GM12865 (cell line): ENCODE measurements around the gene CLCN5.

Source experiments
- DNase-seq: peaks from one replicate; pipeline ENCODE4 v3.0.0; 2010; ENCODE audit warnings: low read depth
- H3K4me3 ChIP-seq: 2 replicates; pipeline ENCODE4 v1.5.1; 2011; ENCODE audit warnings: mild to moderate bottlenecking, low read depth, low read length, control low read depth
- TF ChIP-seq, protein P1 (sequence below): IDR thresholded peaks from 2 replicates; pipeline ENCODE4 v1.5.1; 2011; ENCODE audit warnings: low read length, control low read depth, low read depth, inconsistent platforms; ENCODE audit not compliant: insufficient read depth; ENCODE audit errors: missing control alignments

Gene CLCN5

DNA sequence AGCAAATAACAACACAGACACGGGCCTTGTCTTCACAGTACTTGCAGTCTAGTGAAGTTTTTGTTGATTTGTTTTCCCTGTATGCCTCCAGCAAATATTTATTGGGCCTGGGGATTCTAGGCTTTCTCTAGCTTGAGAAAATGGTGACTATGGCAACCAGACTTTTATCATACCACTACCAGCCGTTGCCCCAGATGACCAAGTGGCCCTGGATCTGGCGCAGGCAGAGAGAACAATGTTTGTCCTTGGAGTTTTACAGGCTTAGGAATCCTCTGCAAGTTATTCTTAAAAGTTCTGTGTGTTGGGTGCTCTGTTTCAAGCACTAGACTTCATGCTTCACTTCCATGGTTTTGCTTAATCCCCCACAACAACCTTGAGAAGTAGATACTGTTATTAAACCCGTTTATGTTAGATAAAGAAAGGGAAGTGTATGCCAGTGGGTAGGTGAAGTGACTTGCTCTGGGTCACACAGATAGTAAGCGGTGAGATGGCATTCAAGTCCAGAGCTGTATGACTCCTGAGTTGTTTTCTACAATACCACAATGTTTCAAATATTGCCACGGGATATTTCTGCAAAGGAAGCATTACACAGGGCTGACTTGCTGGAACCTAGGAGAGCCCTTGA lies 183.8 kb downstream of the CLCN5 start:
- H3K4me3 ChIP-seq: no peak overlapping the region
- DNase-seq: no peak
- TF ChIP-seq, protein P1, sequence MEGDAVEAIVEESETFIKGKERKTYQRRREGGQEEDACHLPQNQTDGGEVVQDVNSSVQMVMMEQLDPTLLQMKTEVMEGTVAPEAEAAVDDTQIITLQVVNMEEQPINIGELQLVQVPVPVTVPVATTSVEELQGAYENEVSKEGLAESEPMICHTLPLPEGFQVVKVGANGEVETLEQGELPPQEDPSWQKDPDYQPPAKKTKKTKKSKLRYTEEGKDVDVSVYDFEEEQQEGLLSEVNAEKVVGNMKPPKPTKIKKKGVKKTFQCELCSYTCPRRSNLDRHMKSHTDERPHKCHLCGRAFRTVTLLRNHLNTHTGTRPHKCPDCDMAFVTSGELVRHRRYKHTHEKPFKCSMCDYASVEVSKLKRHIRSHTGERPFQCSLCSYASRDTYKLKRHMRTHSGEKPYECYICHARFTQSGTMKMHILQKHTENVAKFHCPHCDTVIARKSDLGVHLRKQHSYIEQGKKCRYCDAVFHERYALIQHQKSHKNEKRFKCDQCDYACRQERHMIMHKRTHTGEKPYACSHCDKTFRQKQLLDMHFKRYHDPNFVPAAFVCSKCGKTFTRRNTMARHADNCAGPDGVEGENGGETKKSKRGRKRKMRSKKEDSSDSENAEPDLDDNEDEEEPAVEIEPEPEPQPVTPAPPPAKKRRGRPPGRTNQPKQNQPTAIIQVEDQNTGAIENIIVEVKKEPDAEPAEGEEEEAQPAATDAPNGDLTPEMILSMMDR: no peak

- H3K4me3 ChIP-seq: no peak overlapping the region
- TF ChIP-seq, protein P1: no peak
- DNase-seq: no peak
Measured at GRCh38 chrX:50107470-50107869, 185.1 kb downstream of the CLCN5 start.

DNA sequence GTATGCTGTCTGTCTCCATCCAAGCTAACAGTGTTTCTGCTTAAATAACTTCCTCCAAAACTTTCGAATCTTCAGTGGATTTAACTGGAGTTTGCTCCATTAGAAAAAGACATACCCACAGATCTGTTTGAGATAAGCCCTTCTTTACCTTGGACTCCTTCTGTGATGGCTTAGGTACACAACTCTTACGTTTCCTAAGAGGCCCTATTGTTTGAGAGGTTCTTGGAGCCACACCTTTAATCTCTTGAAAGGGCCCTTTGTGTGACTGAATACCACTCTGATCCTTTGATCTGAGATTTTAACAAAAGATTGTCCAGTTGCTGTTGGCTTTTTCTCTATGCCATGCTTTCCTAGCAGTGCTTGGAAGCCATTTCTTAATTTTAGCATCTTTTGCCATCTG lies 185.9 kb downstream of the CLCN5 start:
- TF ChIP-seq, protein P1: no peak
- H3K4me3 ChIP-seq: no peak overlapping the region
- no peak for DNase-seq

GRCh38 chrX:50111742-50112141 lies 189.3 kb downstream of the CLCN5 start:
- TF ChIP-seq, protein P1: no peak
- no peak overlapping the region for H3K4me3 ChIP-seq
- DNase-seq: no peak

- TF ChIP-seq, protein P1: no peak
- no peak for DNase-seq
- no peak overlapping the region for H3K4me3 ChIP-seq
Measured at GRCh38 chrX:50114113-50114512, 191.7 kb downstream of the CLCN5 start.

DNA sequence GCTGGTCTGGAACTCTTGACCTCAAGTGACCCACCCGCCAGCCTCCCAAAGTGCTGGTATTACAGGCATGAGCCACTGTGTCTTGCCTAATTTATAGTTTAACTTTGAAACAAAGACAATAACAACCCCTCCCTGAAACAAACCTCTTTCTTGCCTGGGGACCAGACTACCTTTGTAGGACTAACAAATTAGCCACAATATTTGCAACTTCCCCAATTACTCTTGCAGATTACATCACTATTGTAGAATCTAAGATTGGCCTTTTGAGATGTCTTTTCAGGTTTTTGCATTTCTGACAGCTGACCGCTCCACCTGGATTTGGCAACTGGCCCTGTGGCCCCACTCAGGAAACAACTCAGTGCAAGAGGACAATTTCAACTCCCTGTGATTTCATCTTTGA lies 193.6 kb downstream of the CLCN5 start:
- DNase-seq: no peak
- H3K4me3 ChIP-seq: no peak overlapping the region
- TF ChIP-seq, protein P1: no peak

GRCh38 chrX:50117476-50117875 lies 195.1 kb downstream of the CLCN5 start:
- DNase-seq: no peak
- no peak overlapping the region for H3K4me3 ChIP-seq
- TF ChIP-seq, protein P1: no peak
